ENCODE results near the gene KLHL22. TPM values are rescaled to one million over a fixed set of nuclear protein-coding genes. Genes with fewer than 3 reads are reported as not detected.

Gene KLHL22
- total and polyA plus RNA-seq, 4 donors, result 2.0 to 20.3 (median 8.7) TPM

GRCh38 chr22:20531404-20532201, 36.0 kb upstream of the KLHL22 start:
- no peak for DNase-seq (ENCODE audit: low spot score)
- no peak overlapping the region for H3K27ac ChIP-seq (ENCODE audit: low read depth in 1 of 2, low read length in 2 of 2)
- no peak overlapping the region for H3K4me3 ChIP-seq (ENCODE audit: low read depth in 1 of 3, low read length in 3 of 3)
- peaks cover 0 to 15% (median 0%) of the 10 kb centered on the region in 4 donors for H3K4me1 ChIP-seq (ENCODE audit: control insufficient read depth in 4 of 4, insufficient read depth in 4 of 4, low read length in 3 of 4)
- peaks cover 0 to 7% (median 2%) of the 10 kb centered on the region in 4 donors for H3K36me3 ChIP-seq (ENCODE audit: control insufficient read depth in 4 of 4, insufficient read depth in 3 of 4, low read depth in 1 of 4, low read length in 3 of 4)
- H3K27me3 ChIP-seq (ENCODE audit: control insufficient read depth in 4 of 4, insufficient read depth in 4 of 4, low read length in 3 of 4), result no peaks in the 10 kb centered on the region
- 77% methylated on average over 15 of the region's 15 CpGs for WGBS
- H3K9ac ChIP-seq (ENCODE audit: low read depth in 1 of 2, low read length in 2 of 2), result no peak overlapping the region
- no peak for TF ChIP-seq SP1 (IDR thresholded peaks at IDR 0.05)
- TF ChIP-seq FOXA1 (IDR thresholded peaks at IDR 0.05), result no peak
- no peak for TF ChIP-seq TAF1 (conservative IDR thresholded peaks at IDR 0.05)
- TF ChIP-seq EGR1 (IDR thresholded peaks at IDR 0.05; ENCODE audit: low read depth in 2 of 2), result no peak
- TF ChIP-seq HNF4G (IDR thresholded peaks at IDR 0.05), result no peak
- no peaks in the 10 kb centered on the region for H3K9me3 ChIP-seq (ENCODE audit: control insufficient read depth in 4 of 4, low read length in 3 of 4)

- H3K9ac ChIP-seq (ENCODE audit: low read depth in 1 of 2, low read length in 2 of 2), result no peak overlapping the region
- 74% methylated on average over 1 of the region's 1 CpG for WGBS
- peaks cover 0 to 7% (median 3%) of the 10 kb centered on the region in 4 donors for H3K36me3 ChIP-seq (ENCODE audit: control insufficient read depth in 4 of 4, insufficient read depth in 3 of 4, low read depth in 1 of 4, low read length in 3 of 4)
- TF ChIP-seq NR2F2 (IDR thresholded peaks at IDR 0.05), result no peak
- TF ChIP-seq YY1 (IDR thresholded peaks at IDR 0.05), result no peak
- no peak for TF ChIP-seq ZBTB33 (IDR thresholded peaks at IDR 0.05)
- no peak for TF ChIP-seq HNF4A (conservative IDR thresholded peaks at IDR 0.05)
- TF ChIP-seq GABPA (IDR thresholded peaks at IDR 0.05 in 1 of 2, conservative IDR thresholded peaks at IDR 0.05 in 1 of 2), result no peak
- no peak for TF ChIP-seq RAD21 (IDR thresholded peaks at IDR 0.05)
- TF ChIP-seq CTCF (IDR thresholded peaks at IDR 0.05; ENCODE audit: low read depth, low read length, missing input control), result no peak
- TF ChIP-seq ATF3 (IDR thresholded peaks at IDR 0.05), result no peak
- no peak for TF ChIP-seq FOXA1 (IDR thresholded peaks at IDR 0.05)
- TF ChIP-seq FOXA2 (IDR thresholded peaks at IDR 0.05), result no peak
- TF ChIP-seq TAF1 (conservative IDR thresholded peaks at IDR 0.05), result no peak
- TF ChIP-seq JUND (IDR thresholded peaks at IDR 0.05), result no peak
- no peak for TF ChIP-seq RXRA (IDR thresholded peaks at IDR 0.05)
- TF ChIP-seq EGR1 (IDR thresholded peaks at IDR 0.05; ENCODE audit: low read depth in 2 of 2), result no peak
- no peak for TF ChIP-seq MAX (IDR thresholded peaks at IDR 0.05)
- no peaks in the 10 kb centered on the region for H3K9me3 ChIP-seq (ENCODE audit: control insufficient read depth in 4 of 4, low read length in 3 of 4)
- H3K4me1 ChIP-seq (ENCODE audit: control insufficient read depth in 4 of 4, insufficient read depth in 4 of 4, low read length in 3 of 4), result peaks cover 0 to 15% (median 0%) of the 10 kb centered on the region in 4 donors
- no peaks in the 10 kb centered on the region for H3K27me3 ChIP-seq (ENCODE audit: control insufficient read depth in 4 of 4, insufficient read depth in 4 of 4, low read length in 3 of 4)
- no peak overlapping the region for H3K4me3 ChIP-seq (ENCODE audit: low read depth in 1 of 3, low read length in 3 of 3)
- H3K27ac ChIP-seq (ENCODE audit: low read depth in 1 of 2, low read length in 2 of 2), result no peak overlapping the region
- DNase-seq (ENCODE audit: low spot score), result no peak
Measured at GRCh38 chr22:20531154-20531403, 35.5 kb upstream of the KLHL22 start.

All from liver (tissue), 9 donors.